Right ventricle myocardium inferior (tissue), 1 donor: ENCODE data around the gene CAVIN3. TPM values are rescaled to one million over a fixed set of nuclear protein-coding genes. Genes with fewer than 3 reads are reported as not detected.
A peak's percentile ranks its signal among the peaks of the same experiment; 100 is the strongest.

Experiments used
- ATAC-seq: fragments of 200-7000 bp; cut with Tn5 transposase; one replicate; pipeline ENCODE4 v1.9.1; 2020; ENCODE audit warnings: mild to moderate bottlenecking, moderate library complexity
- DNase-seq: peaks from one replicate; pipeline ENCODE4 v3.0.0; 2021; ENCODE audit errors: missing footprints
- intact Hi-C: fragments of 100-400 bp; cut with DNase I; formaldehyde crosslinking; loops from one replicate; pipeline ENCODE4 v1.11.0; 2022
- total RNA-seq: library from RNA; stranded (reverse); fragmentation: NEBNext Ultra II Directional; extraction: Animal tissue kit (Norgen Biotek cat#: 25700); gene quantifications from one replicate; pipeline ENCODE4 v1.2.1, GENCODE V29; 2021
- donor health status: DM: no; HTN: yes; CAD: no; lungs with severe emphysema.

Gene CAVIN3
- total RNA-seq, 1 donor from 2014 or later, result 42.5 TPM

- intact Hi-C loops, result no loop called here
- DNase-seq (no peak), ATAC-seq (no peak)
Measured at GRCh38 chr11:6332066-6332465, 11.8 kb upstream of the CAVIN3 start.

- intact Hi-C loops, result no loop called here
- DNase-seq (no peak), ATAC-seq (no peak)
Measured at GRCh38 chr11:6328321-6328720, 8.0 kb upstream of the CAVIN3 start.

- intact Hi-C loops, result no loop called here
- no peak for ATAC-seq
- no peak for DNase-seq
Measured at GRCh38 chr11:6327806-6328205, 7.5 kb upstream of the CAVIN3 start.

- intact Hi-C loops, result no loop called here
- no peak for DNase-seq
- ATAC-seq, result no peak
Measured at GRCh38 chr11:6326985-6327384, 6.7 kb upstream of the CAVIN3 start.

- DNase-seq (no peak), ATAC-seq (no peak)
- intact Hi-C loops, result no loop called here
Measured at GRCh38 chr11:6326303-6326702, 6.0 kb upstream of the CAVIN3 start.

- no peak for ATAC-seq
- intact Hi-C loops, result loop anchor here (5.0 kb wide), 1 partner anchor 39 kb away; no protein-coding TSS in a partner anchor
- DNase-seq, result no peak
Measured at GRCh38 chr11:6323291-6323905, 3.1 kb upstream of the CAVIN3 start.

GRCh38 chr11:6321961-6322362 lies 1.7 kb upstream of the CAVIN3 start:
- no peak for ATAC-seq
- DNase-seq, result no peak
- intact Hi-C loops, result loop anchor here (5.0 kb wide), 1 partner anchor 40 kb away; no protein-coding TSS in a partner anchor

- intact Hi-C loops, result loop anchor here (5.0 kb wide), 1 partner anchor 41 kb away; no protein-coding TSS in a partner anchor
- ATAC-seq (no peak), DNase-seq (no peak)
Measured at GRCh38 chr11:6321356-6321755, 1.1 kb upstream of the CAVIN3 start.

GRCh38 chr11:6319704-6320410 lies 444 bp downstream of the CAVIN3 start:
- intact Hi-C loops, result loop anchor here (1.0 to 5.0 kb wide), 5 partner anchors 32 to 152 kb away; partner anchors contain the start of genes FHIP1B and TRIM3
- peak; percentile 95 for ATAC-seq

GRCh38 chr11:6319001-6319703 lies 1.1 kb downstream of the CAVIN3 start:
- intact Hi-C loops, result loop anchor here (1.0 to 5.0 kb wide), 4 partner anchors 33 to 153 kb away; partner anchors contain the start of genes FHIP1B and TRIM3
- ATAC-seq (peak; percentile 47), DNase-seq (peak; percentile 77)

More at GRCh38 chr11:6319704-6320410, 444 bp downstream of the CAVIN3 start:
- peak; percentile 96 for DNase-seq

- ATAC-seq, result no peak
- intact Hi-C loops, result loop anchor here (5.0 kb wide), 3 partner anchors 34 to 154 kb away; partner anchors contain the start of gene TRIM3
- DNase-seq, result no peak
Measured at GRCh38 chr11:6318204-6318603, 2.1 kb downstream of the CAVIN3 start.

- DNase-seq, result peak; percentile 67
- peak; percentile 27 for ATAC-seq
- intact Hi-C loops, result loop anchor here (2.0 to 5.0 kb wide), 4 partner anchors 36 to 293 kb away; partner anchors contain the start of gene TRIM3
Measured at GRCh38 chr11:6315811-6316425, 4.4 kb downstream of the CAVIN3 start.

GRCh38 chr11:6312106-6312505 lies 8.2 kb downstream of the CAVIN3 start:
- intact Hi-C loops, result no loop called here
- ATAC-seq (no peak), DNase-seq (no peak)

GRCh38 chr11:6307876-6308275 lies 12.4 kb downstream of the CAVIN3 start:
- DNase-seq (no peak), ATAC-seq (no peak)
- intact Hi-C loops, result no loop called here

GRCh38 chr11:6305297-6305696 lies 15.0 kb downstream of the CAVIN3 start:
- DNase-seq (no peak), ATAC-seq (no peak)
- intact Hi-C loops, result no loop called here

- DNase-seq (no peak), ATAC-seq (no peak)
- intact Hi-C loops, result no loop called here
Measured at GRCh38 chr11:6303661-6304060, 16.6 kb downstream of the CAVIN3 start.

- no peak for DNase-seq
- ATAC-seq, result no peak
- intact Hi-C loops, result no loop called here
Measured at GRCh38 chr11:6301096-6301495, 19.2 kb downstream of the CAVIN3 start.

GRCh38 chr11:6300325-6300724 lies 20.0 kb downstream of the CAVIN3 start:
- no peak for ATAC-seq
- intact Hi-C loops, result no loop called here
- DNase-seq, result no peak

GRCh38 chr11:6298605-6299004 lies 21.7 kb downstream of the CAVIN3 start:
- intact Hi-C loops, result loop anchor here (1.0 to 2.0 kb wide), 2 partner anchors 48 to 55 kb away; no protein-coding TSS in a partner anchor
- peak; percentile 69 for ATAC-seq

More at GRCh38 chr11:6298605-6299004, 21.7 kb downstream of the CAVIN3 start:
- no peak for DNase-seq
